CD4-positive, alpha-beta T cell treated with Interleukin-6 for 4 hours (primary cell): ENCODE results near the gene PDK4.
"Not testable (repeated sequence)": the region's sequence is repeated elsewhere in the genome, so short reads cannot be mapped to it uniquely, and the experiment has no call there.

ENCODE experiments used
- DNase-seq: peaks from one replicate; pipeline ENCODE4 v3.0.0-alpha.2; 2020; ENCODE audit warnings: mixed read lengths

PDK4 gene

GRCh38 chr7:95604397-95604796 is 8.1 kb upstream of the PDK4 start:
- DNase-seq = not testable (repeated sequence)

GRCh38 chr7:95602421-95602820 is 6.1 kb upstream of the PDK4 start:
- DNase-seq = no peak

GRCh38 chr7:95601316-95601715 is 5.0 kb upstream of the PDK4 start:
- no peak for DNase-seq

GRCh38 chr7:95599069-95599468 is 2.8 kb upstream of the PDK4 start:
- DNase-seq = no peak

- DNase-seq = no peak
These were observed 2.2 kb upstream of the PDK4 start for GRCh38 chr7:95598511-95598910.

DNA sequence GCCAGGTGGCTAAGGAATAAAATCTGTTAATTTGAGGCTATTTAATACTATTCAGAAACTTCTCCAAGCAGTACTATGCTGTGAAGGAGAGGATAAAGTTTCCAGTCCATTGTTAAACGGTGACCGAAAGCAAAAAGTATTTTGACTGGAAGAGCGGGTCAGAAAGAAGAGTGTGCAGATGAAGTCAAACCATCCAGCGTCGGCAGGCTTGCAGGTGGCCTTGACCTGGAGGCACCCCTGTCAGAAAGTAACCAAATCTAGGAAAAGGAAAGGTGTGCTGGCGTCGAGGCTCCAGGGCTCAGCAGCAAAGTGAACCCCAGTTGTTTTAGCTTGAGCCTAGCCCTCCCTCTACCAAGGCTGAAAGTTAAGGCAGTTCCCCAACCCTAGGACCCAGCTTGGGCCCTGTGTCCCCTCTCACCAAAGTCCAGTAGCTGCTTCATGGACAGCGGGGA is 544 bp downstream of the PDK4 start:
- DNase-seq = no peak

GRCh38 chr7:95594185-95594584 is 2.1 kb downstream of the PDK4 start:
- DNase-seq = no peak

GRCh38 chr7:95593343-95593742 is 3.0 kb downstream of the PDK4 start:
- DNase-seq = no peak

- no peak for DNase-seq
These were observed 3.7 kb downstream of the PDK4 start for GRCh38 chr7:95592570-95592969.

GRCh38 chr7:95590387-95591248 is 5.7 kb downstream of the PDK4 start:
- no peak for DNase-seq

GRCh38 chr7:95589766-95590165 is 6.5 kb downstream of the PDK4 start:
- DNase-seq = no peak

DNA sequence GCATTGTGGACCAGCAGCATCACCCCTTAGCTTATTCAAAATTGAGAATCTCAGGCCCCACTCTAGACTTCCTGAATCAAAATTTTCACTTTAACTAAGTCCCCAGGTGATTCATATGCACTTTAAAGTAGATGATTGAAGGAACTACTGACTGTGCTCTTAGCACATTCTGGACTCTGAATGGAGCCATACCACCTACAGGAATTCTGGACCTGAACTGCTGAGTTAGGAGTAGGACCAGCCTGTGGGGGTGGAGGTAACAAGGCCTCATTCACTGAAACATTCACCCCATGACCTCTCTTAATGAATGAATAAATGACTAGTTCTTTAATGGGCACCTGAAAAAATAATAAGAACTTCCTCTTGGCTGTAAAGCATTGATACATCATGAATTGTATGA is 7.3 kb downstream of the PDK4 start:
- DNase-seq = no peak

DNA sequence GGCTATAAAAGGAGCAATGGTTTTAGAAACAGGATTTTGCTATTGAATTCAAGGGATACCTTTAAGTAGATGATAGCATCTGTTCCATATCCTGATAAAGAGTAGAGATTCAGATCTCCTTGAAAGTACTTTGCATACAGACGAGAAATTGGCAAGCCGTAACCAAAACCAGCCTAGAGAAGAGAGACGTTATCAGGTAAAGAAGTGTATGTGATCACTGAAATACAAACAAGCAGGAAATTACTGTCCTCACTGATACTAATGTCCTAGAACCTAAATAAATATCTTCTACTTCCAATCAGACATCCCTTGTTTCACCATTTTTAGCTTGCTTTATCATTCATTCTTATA is 9.4 kb downstream of the PDK4 start:
- no peak for DNase-seq

GRCh38 chr7:95585426-95585789 is 10.9 kb downstream of the PDK4 start:
- no peak for DNase-seq

DNA sequence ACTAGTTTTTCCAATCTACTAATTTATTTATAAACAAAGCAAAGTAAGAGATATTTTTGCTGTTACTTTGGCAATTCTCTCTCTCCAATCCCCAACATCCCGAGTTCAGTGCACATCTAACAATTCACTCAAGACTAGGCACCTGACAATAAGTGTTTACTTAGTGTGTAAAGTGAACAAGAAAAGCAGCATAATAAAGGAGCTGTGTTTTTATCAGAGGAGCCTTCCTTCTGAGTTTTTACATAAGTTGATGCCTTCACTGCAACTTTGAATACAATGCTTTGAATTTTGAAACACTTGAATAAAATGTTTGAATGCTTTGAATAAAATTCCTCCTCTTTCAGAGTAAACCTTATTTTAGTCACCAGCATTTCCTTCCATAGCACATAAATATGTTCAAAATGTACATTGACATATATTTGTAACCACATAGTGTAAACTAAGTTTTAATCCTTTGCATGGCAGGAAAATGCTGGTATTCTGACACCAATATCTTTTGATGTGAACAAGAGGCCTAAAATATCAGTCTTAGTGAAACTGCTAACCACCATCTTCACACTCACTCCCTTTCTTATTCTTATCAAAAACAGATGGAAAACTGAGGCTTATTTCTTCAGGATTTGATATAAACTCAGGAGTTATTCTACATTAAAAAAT is 11.4 kb downstream of the PDK4 start:
- no peak for DNase-seq

DNA sequence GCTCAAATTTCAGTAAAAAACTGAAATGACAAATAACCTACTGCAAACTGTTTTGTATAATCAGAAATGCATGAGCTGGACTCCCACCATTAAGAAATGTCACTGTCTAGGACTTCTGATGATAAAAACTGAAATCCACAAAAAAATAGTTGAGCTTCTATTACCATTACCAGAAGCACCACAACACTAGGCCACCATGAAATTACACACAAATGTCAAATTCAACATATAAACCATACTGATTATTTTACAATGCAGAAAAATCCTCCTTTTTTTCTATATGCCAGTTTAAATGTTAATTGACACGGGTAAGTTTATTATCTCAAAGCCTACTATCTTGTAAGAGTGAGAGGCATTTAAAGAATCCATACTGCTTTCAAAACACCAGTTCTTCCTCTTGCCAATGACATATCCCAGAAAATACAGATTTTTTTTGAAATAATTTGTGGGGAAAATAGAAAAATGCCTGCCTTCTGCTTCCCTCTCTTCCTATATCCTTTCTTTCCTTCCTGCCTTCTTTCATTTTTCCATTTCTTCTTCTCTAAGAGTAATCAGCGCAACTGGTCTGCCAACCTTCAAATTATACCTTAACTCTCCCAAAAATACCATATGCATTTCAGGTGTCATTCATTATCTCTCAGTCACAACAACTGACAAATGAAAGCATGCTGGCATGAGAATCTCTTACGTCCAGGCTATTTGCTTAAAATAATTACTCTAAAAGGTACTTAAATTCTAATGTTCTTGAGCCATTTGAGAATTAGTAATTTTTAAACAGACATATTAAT is 12.3 kb downstream of the PDK4 start:
- no peak for DNase-seq

- DNase-seq = no peak
These were observed 13.6 kb downstream of the PDK4 start for GRCh38 chr7:95582578-95583293.

DNA sequence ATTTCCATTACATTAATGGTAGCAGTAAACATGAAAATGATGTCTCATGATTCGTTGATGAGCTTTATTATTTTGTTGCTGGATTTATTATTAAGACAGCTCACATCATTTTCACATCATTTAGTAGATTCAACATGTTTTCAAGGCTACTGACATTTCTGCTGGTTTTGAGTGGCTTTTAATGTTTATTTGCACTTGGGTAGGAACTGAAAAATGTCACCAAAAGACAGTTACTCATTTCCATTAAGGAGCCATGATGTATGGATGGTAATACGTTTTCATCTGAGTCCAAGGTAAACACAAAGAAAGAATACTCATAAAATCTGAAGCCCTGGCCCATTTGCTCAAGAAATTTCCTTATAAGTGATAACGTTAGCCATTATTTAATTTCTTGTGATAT is 14.8 kb downstream of the PDK4 start:
- DNase-seq = no peak

- DNase-seq = no peak
These were observed 17.0 kb downstream of the PDK4 start for GRCh38 chr7:95579318-95579717.

- DNase-seq = no peak
These were observed 17.9 kb downstream of the PDK4 start for GRCh38 chr7:95578299-95578855.

GRCh38 chr7:95577137-95577536 is 19.2 kb downstream of the PDK4 start:
- DNase-seq = no peak

GRCh38 chr7:95569720-95570119 is 26.6 kb downstream of the PDK4 start:
- DNase-seq = no peak

DNA sequence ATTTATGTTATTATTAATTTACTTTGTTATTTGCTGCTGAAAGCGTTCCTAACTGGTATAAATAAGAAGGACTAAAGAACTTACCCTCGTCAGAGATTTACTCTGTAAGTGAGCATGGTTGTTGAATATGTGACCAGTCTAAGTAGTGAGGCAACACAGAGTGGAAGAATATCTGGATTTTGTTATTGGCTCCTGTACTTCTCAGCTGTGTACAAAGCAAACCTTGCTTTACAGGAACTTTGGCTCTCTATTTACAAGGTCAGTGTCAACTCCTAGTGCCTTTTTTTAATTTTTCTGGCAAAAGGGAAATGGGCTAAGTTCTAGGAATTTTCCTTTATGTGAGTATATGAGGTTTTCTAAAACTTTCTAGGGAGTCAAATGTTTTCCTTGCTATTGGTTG is 35.6 kb downstream of the PDK4 start:
- DNase-seq = no peak
